H1 (cell line): ENCODE measurements around the gene TRIM73. TPM values are rescaled to one million over a fixed set of nuclear protein-coding genes. Genes with fewer than 3 reads are reported as not detected.
"Not testable (repeated sequence)": the region's sequence is repeated elsewhere in the genome, so short reads cannot be mapped to it uniquely, and the experiment has no call there.

Source experiments
- CTCF ChIA-PET: fragments of 300-600 bp; sonication (Branson Sonifier 250); formaldehyde crosslinking; loops from one replicate; lab custom pipeline; 2021; ENCODE audit not compliant: partially characterized antibody; lab: Charles Lee
- POLR2A ChIA-PET: fragments of 300-600 bp; sonication (Branson Sonifier 250); formaldehyde crosslinking; loops from one replicate; lab custom pipeline; 2021; ENCODE audit warnings: inconsistent platforms; ENCODE audit not compliant: partially characterized antibody; lab: Charles Lee
- DNase-seq, 2 experiments: peaks; one replicate each; pipeline versions ENCODE4 v3.0.0 to v3.0.0-alpha.2; 2010 to 2022; ENCODE audit warnings: low spot score in 2 of 2, low read depth in 1 of 2, mixed read lengths in 1 of 2
- FAIRE-seq: peaks from 2 replicates; lab custom pipeline; 2011; peaks lifted over from hg19 to GRCh38; lab: Jason Lieb, UNC
- H2AFZ ChIP-seq: 2 replicates; pipeline ENCODE4 v1.8.1; 2012; ENCODE audit warnings: low read length, inconsistent platforms
- H2AK5ac ChIP-seq: 2 replicates; pipeline ENCODE4 v1.6.1; 2013; ENCODE audit warnings: low read depth, low read length
- H2BK120ac ChIP-seq: replicated peaks from 2 replicates; pipeline ENCODE3; 2013; ENCODE audit warnings: low read depth, low read length, inconsistent platforms
- H2BK12ac ChIP-seq: 2 replicates; pipeline ENCODE4 v1.6.1; 2013; ENCODE audit warnings: low read depth, low read length
- H2BK15ac ChIP-seq: 2 replicates; pipeline ENCODE4 v1.6.1; 2013; ENCODE audit warnings: low read length
- H2BK20ac ChIP-seq: 2 replicates; pipeline ENCODE4 v1.6.1; 2013; ENCODE audit warnings: low read length
- H2BK5ac ChIP-seq: 2 replicates; pipeline ENCODE4 v1.6.1; 2013; ENCODE audit warnings: low read depth, low read length
- H3K14ac ChIP-seq: 2 replicates; pipeline ENCODE4 v1.6.1; 2013; ENCODE audit warnings: inconsistent platforms; ENCODE audit not compliant: insufficient read length
- H3K18ac ChIP-seq: 2 replicates; pipeline ENCODE4 v1.6.1; 2013; ENCODE audit warnings: low read length; ENCODE audit errors: extremely low read depth
- H3K23ac ChIP-seq: 2 replicates; pipeline ENCODE4 v1.6.1; 2013; ENCODE audit warnings: inconsistent platforms; ENCODE audit not compliant: insufficient read length
- H3K23me2 ChIP-seq: 2 replicates; pipeline ENCODE4 v1.6.1; 2013; ENCODE audit warnings: low read depth, low read length
- H3K27ac ChIP-seq: 2 replicates; pipeline ENCODE4 v1.6.1; 2011; ENCODE audit warnings: low read depth, low read length, inconsistent platforms
- H3K27me3 ChIP-seq, 4 experiments: replicated peaks in 1 of 4; 1 replicate in 1 of 4; 2 replicates in 3 of 4; pipeline versions ENCODE4 v1.6.1 to v1.8.1; 2011 to 2013; ENCODE audit warnings: low read length in 3 of 4, mild to moderate bottlenecking in 3 of 4, inconsistent platforms in 2 of 4, mixed read lengths in 2 of 4, moderate library complexity in 1 of 4; ENCODE audit not compliant: control insufficient read depth in 3 of 4, insufficient read depth in 3 of 4; ENCODE audit errors: extremely low read depth in 1 of 4
- H3K36me3 ChIP-seq, 4 experiments: 2 replicates each; pipeline versions ENCODE4 v1.6.1 to v1.8.1; 2011 to 2013; ENCODE audit warnings: mild to moderate bottlenecking in 4 of 4, low read length in 3 of 4, moderate library complexity in 2 of 4, control low read depth in 1 of 4, inconsistent platforms in 1 of 4; ENCODE audit not compliant: insufficient read depth in 4 of 4, control insufficient read depth in 2 of 4
- H3K4ac ChIP-seq: replicated peaks from 2 replicates; pipeline ENCODE3; 2013; ENCODE audit warnings: low read length, low read depth, mixed read lengths, inconsistent platforms; ENCODE audit not compliant: insufficient read length
- H3K4me1 ChIP-seq, 4 experiments: replicated peaks in 1 of 4; 1 replicate in 1 of 4; 2 replicates in 3 of 4; pipeline versions ENCODE4 v1.6.1 to v1.8.1; 2011 to 2013; ENCODE audit warnings: low read length in 3 of 4, inconsistent platforms in 2 of 4, mixed read lengths in 1 of 4; ENCODE audit not compliant: insufficient read depth in 4 of 4, control insufficient read depth in 3 of 4
- H3K4me2 ChIP-seq, 2 experiments: 2 replicates each; pipeline versions ENCODE4 v1.6.1 to v1.8.1; 2011 to 2013; ENCODE audit warnings: low read depth in 2 of 2, low read length in 2 of 2, control low read depth in 1 of 2, inconsistent platforms in 1 of 2, mild to moderate bottlenecking in 1 of 2; ENCODE audit not compliant: insufficient read depth in 1 of 2
- H3K4me3 ChIP-seq, 4 experiments: fragments of 200-600, 300-600 bp in 1 of 4; sonication (generic), shearing (Covaris generic), sonication (Bioruptor Twin) in 1 of 4; 2 replicates each; pipeline versions ENCODE4 v1.5.1 to v1.8.1; 2011 to 2016; ENCODE audit warnings: low read length in 4 of 4, low read depth in 3 of 4, control low read depth in 2 of 4, inconsistent platforms in 2 of 4, mild to moderate bottlenecking in 2 of 4, mixed read lengths in 1 of 4, moderate library complexity in 1 of 4; ENCODE audit not compliant: insufficient read depth in 2 of 4; ENCODE audit errors: extremely low read depth in 1 of 4
- H3K56ac ChIP-seq: replicated peaks from 2 replicates; pipeline ENCODE3; 2013; ENCODE audit warnings: low read depth, mild to moderate bottlenecking, mixed read lengths, low read length, inconsistent platforms; ENCODE audit not compliant: insufficient read length
- H3K79me1 ChIP-seq: 2 replicates; pipeline ENCODE4 v1.6.1; 2013; ENCODE audit warnings: low read depth, low read length, control low read depth
- H3K79me2 ChIP-seq, 2 experiments: 2 replicates each; pipeline versions ENCODE4 v1.6.1 to v1.8.1; 2012 to 2013; ENCODE audit warnings: low read length in 2 of 2, mild to moderate bottlenecking in 2 of 2, inconsistent platforms in 1 of 2; ENCODE audit not compliant: insufficient read depth in 2 of 2, control insufficient read depth in 1 of 2
- H3K9ac ChIP-seq, 4 experiments: replicated peaks in 1 of 4; 1 replicate in 1 of 4; 2 replicates in 3 of 4; pipeline versions ENCODE4 v1.6.1 to v1.8.1; 2011 to 2013; ENCODE audit warnings: low read depth in 3 of 4, low read length in 3 of 4, control low read depth in 2 of 4, mild to moderate bottlenecking in 2 of 4, moderate library complexity in 2 of 4, inconsistent platforms in 1 of 4; ENCODE audit errors: extremely low read depth in 1 of 4
- H3K9me3 ChIP-seq, 2 experiments: 2 replicates each; pipeline versions ENCODE4 v1.6.1 to v1.8.1; 2012 to 2013; ENCODE audit warnings: mild to moderate bottlenecking in 2 of 2, moderate library complexity in 2 of 2, control low read depth in 1 of 2, inconsistent platforms in 1 of 2, low read depth in 1 of 2, low read length in 1 of 2, mixed read lengths in 1 of 2; ENCODE audit not compliant: insufficient read depth in 2 of 2
- H4K20me1 ChIP-seq, 2 experiments: replicated peaks in 1 of 2; 2 replicates each; pipeline versions ENCODE3 to v1.8.1; 2011 to 2013; ENCODE audit warnings: inconsistent platforms in 2 of 2, low read length in 2 of 2, mild to moderate bottlenecking in 1 of 2; ENCODE audit not compliant: insufficient read depth in 2 of 2, control insufficient read depth in 1 of 2
- H4K5ac ChIP-seq: 2 replicates; pipeline ENCODE4 v1.6.1; 2013; ENCODE audit warnings: low read length, low read depth, mixed read lengths, inconsistent platforms; ENCODE audit not compliant: insufficient read length
- H4K8ac ChIP-seq: 2 replicates; pipeline ENCODE4 v1.8.0; 2013; ENCODE audit warnings: mild to moderate bottlenecking, moderate library complexity, low read length, inconsistent platforms; ENCODE audit not compliant: insufficient read depth; ENCODE audit errors: extremely low read depth
- H4K91ac ChIP-seq: replicated peaks from 2 replicates; pipeline ENCODE3; 2013; ENCODE audit warnings: low read length, mixed read lengths, inconsistent platforms; ENCODE audit not compliant: insufficient read length
- POLR2A ChIP-seq, 2 experiments: IDR thresholded peaks; 1 replicate in 1 of 2; 2 replicates in 1 of 2; pipeline ENCODE4 v1.6.1; 2011; ENCODE audit warnings: low read depth in 2 of 2, low read length in 2 of 2, mild to moderate bottlenecking in 2 of 2; ENCODE audit errors: control extremely low read depth in 1 of 2
- TAF1 ChIP-seq: IDR thresholded peaks from 2 replicates; pipeline ENCODE4 v1.6.1; 2011; ENCODE audit warnings: mild to moderate bottlenecking, low read depth, low read length
- WGBS, 2 experiments: shearing (Covaris generic) in 1 of 2; methylation state at CpG; one replicate each; pipeline versions ENCODE4 v1.1.6 to v1.1.7; 2013 to 2015; ENCODE audit warnings: low lambda C conversion rate in 2 of 2, mixed read lengths in 2 of 2, inconsistent platforms in 1 of 2, low coverage in 1 of 2, missing lambda C conversion rate in 1 of 2; ENCODE audit not compliant: insufficient replicate concordance in 2 of 2, insufficient coverage in 1 of 2, insufficient read length in 1 of 2; ENCODE audit errors: extremely low coverage in 1 of 2, missing lambda C conversion rate in 1 of 2; 5-methylcytosine and 5-hydroxymethylcytosine counted together
- polyA plus RNA-seq, 7 experiments: library from polyadenylated mRNA; depleted of rRNA in 3 of 7; stranded (reverse) in 5 of 7; unstranded in 2 of 7; fragments of >200 nt in 5 of 7; fragments of 200-250 nt in 2 of 7; gene quantifications; 1 replicate in 5 of 7; 2 replicates in 1 of 7; 4 replicates in 1 of 7; pipeline versions ENCODE4 v1.2.1 to v1.2.3, GENCODE V29; 2011 to 2013; ENCODE audit warnings: missing spikeins in 2 of 7, mixed read lengths in 2 of 7
- total RNA-seq: library from RNA; stranded (reverse); fragmentation: NEBNext Ultra II Directional; extraction: Animal tissue kit (Norgen Biotek cat#: 25700); gene quantifications from 2 replicates; pipeline ENCODE4 v1.2.1, GENCODE V29; 2021

TRIM73 gene
- total and polyA plus RNA-seq, 2 of the 8 experiments (the other 6 are each of a cell fraction or from before 2014, with no cell fraction given), result 0.73 to 1.0 TPM

DNA sequence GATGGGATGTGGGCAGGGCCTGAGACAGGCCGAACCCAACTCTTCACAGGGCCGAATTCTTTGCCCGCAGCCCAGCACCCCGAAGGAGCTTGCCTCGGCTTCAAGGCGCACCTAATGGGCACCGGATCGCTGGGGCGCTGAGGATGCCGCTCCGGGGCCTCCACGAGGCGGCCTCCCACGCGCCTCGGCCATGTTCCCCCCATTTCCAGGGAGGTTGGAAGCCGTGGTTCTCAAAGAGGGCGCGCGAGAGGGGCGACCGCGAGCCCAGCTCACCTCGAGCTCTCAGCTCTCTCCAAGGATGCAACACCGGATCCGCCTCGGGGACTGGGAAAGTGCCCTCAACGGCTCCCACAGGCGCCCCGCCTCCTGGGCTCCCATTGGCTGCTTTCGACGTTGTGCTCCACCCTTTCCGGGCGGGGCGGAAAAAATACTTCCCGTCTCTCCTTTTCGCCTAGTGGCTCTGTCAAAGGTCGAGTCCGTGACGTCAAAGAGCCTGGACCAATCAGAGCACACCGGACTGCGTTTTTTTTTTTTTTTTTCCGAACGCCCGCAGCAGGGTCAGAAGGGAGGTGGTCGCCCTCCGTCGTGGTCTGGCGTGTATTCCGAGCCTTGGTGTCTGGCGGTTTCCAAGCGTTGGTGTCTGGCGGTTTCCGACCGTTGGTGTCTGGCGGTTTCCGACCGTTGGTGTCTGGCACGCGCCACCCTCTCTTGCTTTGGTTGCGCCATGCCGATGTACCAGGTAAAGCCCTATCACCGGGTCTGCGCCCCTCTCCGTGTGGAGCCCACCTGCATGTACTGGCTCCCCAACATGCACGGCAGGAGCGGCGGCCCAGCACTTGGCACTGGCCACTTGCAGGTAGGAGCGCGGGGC is 36.5 kb upstream of the TRIM73 start:
- H3K23me2 ChIP-seq, H3K36me3 ChIP-seq, FAIRE-seq, H2BK15ac ChIP-seq, H3K14ac ChIP-seq, H3K4me2 ChIP-seq, H4K91ac ChIP-seq, H2BK120ac ChIP-seq, H3K18ac ChIP-seq, H2AFZ ChIP-seq, H3K23ac ChIP-seq, H3K9me3 ChIP-seq, H2BK5ac ChIP-seq, H2AK5ac ChIP-seq, H4K20me1 ChIP-seq, H3K27ac ChIP-seq, H3K4me1 ChIP-seq, H2BK20ac ChIP-seq, H4K8ac ChIP-seq, CTCF ChIA-PET, H3K27me3 ChIP-seq, H3K56ac ChIP-seq, H4K5ac ChIP-seq, H3K9ac ChIP-seq, H3K4ac ChIP-seq, H3K79me1 ChIP-seq, H2BK12ac ChIP-seq, H3K79me2 ChIP-seq, POLR2A ChIA-PET: not testable (repeated sequence)
- WGBS, 2 experiments, result 1% methylated on average over 26 of the region's 70 CpGs; no CpG with 5 or more reads in 1 of the 2 experiments
- TF ChIP-seq TAF1, result peak; percentile 58
- TF ChIP-seq POLR2A (IDR thresholded peaks at IDR 0.05; ENCODE audit: control extremely low read depth in 1 of 2, low read depth in 2 of 2, low read length in 2 of 2), result peak in 1 of 2 experiments; percentile 44; a peak in 1 of 3 replicates
- peak overlapping the region in 2 of 4 experiments; percentile 34 to 45; a peak in 4 of 8 replicates for H3K4me3 ChIP-seq
- peak in 1 of 2 experiments; percentile 58 for DNase-seq
